T follicular helper cell (primary cell): ENCODE measurements around the gene SLC15A2.
"Not testable (repeated sequence)": the region's sequence is repeated elsewhere in the genome, so short reads cannot be mapped to it uniquely, and the experiment has no call there.

ENCODE experiments used
- DNase-seq: peaks from one replicate; pipeline ENCODE4 v3.0.0-alpha.2; 2020; ENCODE audit warnings: low read depth
- total RNA-seq, 2 experiments: gene quantifications; one replicate each; lab custom pipeline; 2026; lab: John Stamatoyannopoulos, UW

The SLC15A2 gene, protein sequence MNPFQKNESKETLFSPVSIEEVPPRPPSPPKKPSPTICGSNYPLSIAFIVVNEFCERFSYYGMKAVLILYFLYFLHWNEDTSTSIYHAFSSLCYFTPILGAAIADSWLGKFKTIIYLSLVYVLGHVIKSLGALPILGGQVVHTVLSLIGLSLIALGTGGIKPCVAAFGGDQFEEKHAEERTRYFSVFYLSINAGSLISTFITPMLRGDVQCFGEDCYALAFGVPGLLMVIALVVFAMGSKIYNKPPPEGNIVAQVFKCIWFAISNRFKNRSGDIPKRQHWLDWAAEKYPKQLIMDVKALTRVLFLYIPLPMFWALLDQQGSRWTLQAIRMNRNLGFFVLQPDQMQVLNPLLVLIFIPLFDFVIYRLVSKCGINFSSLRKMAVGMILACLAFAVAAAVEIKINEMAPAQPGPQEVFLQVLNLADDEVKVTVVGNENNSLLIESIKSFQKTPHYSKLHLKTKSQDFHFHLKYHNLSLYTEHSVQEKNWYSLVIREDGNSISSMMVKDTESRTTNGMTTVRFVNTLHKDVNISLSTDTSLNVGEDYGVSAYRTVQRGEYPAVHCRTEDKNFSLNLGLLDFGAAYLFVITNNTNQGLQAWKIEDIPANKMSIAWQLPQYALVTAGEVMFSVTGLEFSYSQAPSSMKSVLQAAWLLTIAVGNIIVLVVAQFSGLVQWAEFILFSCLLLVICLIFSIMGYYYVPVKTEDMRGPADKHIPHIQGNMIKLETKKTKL
- 0.48 to 1.9 reads per million in 2 experiments for total RNA-seq

DNA sequence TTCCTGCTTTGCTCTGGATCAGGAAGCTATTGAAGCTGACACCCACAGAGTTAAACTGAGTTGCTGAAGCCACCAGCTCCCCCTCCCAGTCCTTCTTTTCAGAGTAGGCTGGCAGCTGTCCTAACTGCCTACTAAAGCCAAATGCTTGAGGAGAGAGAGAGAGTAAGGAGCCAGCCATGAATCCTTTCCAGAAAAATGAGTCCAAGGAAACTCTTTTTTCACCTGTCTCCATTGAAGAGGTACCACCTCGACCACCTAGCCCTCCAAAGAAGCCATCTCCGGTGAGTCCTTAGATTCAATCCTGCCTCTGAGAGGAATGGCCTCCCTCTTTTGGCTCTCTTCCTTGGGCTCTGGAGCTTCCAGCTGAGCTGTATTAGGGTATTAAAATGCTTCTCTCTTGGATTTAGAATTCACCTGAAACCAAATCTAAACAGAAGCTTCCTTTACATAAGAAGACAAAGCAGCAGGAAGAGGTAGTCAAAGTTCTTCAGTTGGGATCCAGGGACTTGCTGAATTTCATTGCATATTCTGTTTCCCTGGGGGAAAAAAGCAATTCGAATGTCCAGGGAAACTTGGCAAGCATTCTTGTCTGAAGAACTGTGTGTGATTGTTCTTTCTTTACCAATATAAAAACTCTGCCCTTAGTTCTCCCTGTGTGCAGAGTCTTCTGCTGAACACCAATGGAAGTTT is at the start of gene SLC15A2:
Gene SLC15A2, plus strand, starts transcription at position 101 of the 690 bp plus-strand sequence. Its CDS starts 76 bp downstream, at position 177.
- DNase-seq, result no peak

DNA sequence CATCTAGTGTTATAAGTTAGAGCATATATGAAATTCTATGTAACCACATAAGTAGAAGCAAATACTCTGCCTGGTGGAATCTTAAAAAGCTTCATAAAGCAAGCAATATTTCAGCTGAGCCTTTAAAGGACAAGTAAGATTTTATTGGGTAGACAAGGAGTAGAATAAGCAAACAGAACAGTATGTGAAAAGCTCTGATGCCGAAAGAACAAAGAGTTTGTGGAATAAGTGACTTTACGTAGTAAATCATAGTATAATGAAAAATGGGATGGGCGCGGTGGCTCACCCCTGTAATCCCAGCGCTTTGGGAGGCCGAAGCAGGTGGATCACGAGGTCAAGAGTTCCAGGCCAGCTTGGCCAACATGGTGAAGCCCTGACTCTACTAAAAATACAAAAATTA is 49.3 kb upstream of the SLC15A2 start:
- no peak for DNase-seq

DNA sequence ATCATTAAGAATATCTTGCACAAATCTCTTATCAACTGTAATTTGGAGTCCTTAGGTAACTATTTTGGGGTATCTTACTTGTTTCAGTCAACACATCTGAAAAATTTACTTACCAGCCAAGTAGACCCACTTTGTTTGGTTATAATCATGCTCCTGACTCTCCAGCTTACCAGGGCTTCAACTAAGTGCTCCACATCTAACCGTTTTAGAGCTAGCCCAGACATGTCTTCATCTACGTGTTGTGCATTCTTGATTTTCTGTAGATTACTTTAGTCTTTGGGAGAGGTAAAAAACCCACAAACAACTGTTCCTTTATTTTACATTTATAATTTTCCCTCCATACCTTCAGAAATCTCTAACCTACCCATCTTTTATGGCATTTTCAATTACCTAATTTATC is 41.9 kb upstream of the SLC15A2 start:
- no peak for DNase-seq

DNA sequence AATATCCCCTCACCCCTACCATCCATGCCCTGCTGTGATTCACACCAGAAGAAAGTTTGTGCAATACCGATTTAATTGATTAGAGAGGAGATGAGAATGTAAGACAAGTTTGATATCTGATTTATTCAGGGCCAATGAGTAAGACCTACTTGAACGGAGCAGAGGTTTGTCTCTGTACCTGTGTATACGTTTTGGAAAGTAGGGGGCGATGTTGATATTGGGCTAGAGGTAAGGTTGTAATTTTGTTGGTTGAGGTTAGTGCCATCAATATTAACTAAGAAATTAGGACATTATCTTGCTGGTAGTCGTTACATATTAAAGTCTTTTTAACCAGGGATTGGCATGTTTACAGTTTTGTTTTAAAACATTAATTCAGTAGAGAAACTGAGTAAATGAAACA is 38.6 kb upstream of the SLC15A2 start:
- no peak for DNase-seq

DNA sequence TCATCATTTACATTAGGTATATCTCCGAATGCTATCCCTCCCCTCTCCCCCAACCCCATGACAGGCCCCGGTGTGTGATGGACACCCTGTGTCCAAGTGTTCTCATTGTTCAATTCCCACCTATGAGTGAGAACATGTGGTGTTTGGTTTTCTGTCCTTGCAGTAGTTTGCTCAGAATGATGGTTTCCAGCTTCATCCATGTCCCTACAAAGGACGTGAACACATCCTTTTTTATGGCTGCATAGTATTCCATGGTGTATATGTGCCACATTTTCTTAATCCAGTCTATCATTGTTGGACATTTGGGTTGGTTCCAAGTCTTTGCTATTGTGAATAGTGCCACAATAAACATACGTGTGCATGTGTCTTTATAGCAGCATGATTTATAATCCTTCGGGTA is 36.4 kb upstream of the SLC15A2 start:
- DNase-seq, result not testable (repeated sequence)

DNA sequence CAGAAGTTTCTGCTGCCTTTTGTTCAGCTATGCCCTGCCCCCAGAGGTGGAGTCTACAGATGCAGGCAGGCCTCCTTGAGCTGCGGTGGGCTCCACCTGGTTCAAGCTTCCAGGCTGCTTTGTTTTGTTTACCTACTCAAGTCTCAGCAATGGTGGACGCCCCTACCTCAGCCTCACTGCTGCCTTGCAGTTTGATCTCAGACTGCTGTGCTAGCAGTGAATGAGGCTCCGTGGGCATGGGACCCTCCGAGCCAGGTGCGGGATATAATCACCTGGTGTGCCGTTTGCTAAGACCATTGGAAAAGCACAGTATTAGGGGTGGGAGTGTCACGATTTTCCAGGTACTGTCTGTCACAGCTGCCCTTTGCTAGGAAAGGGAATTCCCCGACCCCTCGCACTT is 31.0 kb upstream of the SLC15A2 start:
- DNase-seq, result not testable (repeated sequence)

DNA sequence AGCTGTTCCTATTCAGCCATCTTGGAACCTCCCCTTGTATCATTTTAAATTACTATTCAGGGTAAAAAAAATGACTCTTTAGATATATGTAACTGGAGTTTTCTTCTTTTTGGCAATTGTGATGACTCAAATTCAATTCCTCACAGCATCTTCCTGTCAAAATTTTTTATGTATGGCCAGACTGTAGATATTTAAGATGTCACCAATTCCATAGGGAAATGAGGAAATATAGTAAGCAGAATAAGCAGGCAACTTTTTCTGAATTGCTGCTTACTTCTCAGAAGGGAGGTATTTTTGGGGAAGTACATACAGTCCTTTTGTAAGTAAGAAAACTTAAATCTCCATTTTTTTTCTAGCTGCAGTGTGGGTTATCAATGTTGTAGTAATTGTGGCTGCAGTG is 30.4 kb upstream of the SLC15A2 start:
- DNase-seq, result no peak

DNA sequence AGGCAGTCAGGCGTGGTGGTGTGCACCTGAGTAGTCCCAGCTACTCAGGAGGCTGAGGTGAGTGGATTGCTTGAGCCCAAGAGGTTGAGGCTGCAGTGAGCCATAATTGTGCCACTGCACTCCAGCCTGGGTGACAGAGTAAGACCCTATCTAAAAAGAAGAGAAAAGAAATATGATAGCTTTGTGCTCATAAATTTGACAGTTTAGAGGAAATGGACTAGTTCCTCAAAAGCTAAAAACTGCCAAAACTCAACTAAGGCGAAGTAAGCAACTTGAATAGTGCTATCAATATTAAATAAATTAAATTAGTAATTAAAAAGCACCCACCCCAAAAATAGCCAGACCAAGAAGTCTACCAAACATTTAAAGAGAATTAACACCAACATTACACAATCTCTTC is 24.5 kb upstream of the SLC15A2 start:
- DNase-seq, result no peak

DNA sequence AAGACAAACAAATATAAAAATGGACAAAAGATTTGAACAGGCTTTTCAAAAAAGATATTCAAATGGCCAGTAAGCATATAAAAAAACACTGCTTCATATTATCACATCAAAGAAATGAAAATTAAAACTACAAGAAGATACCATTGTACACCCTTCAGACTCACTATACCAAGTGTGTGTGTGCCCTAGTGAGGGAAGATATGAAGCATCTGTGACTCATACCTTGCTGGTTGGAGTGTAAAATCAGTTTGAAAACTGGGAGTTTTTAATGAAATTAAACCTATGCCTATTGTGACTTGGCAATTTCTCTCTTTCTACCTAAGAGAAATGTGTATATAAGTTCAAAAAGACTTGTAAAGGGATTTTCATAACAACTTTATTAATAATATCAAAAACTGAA is 23.5 kb upstream of the SLC15A2 start:
- no peak for DNase-seq

DNA sequence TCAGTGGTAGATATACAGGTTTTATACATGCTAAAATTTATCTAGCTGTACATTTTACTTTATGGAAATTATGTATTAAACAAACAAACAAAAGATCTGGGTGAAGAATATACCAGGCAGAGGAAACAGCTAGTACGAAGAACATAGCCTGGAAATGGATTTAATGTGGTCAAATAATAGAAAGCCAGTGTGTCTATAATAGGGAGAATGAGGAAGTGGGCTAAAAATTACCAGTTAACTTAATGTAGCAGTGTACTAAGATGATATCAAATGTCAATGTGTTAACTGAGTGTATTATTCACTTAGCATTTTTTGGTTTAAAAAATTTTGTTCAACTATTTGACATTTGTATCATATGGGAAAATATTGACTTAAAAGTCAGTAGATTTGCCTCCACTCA is 22.8 kb upstream of the SLC15A2 start:
- DNase-seq, result no peak

DNA sequence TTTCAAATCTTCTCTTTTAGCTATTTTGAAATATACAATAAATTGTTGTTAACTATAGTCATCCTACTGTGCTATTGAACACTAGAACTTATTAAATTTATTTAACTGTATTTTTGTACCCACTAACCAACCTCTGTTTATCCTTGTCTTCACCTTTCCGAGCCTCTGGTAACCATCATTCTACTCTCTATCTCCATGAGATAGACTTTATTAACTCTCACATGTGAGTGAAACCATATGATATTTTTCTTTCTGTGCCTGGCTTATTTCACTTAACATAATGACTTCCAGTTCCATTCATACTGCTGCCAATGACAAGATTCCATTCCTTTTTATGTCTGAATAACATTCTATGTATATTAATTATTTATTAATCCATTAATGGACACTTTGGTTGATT is 15.8 kb upstream of the SLC15A2 start:
- no peak for DNase-seq

DNA sequence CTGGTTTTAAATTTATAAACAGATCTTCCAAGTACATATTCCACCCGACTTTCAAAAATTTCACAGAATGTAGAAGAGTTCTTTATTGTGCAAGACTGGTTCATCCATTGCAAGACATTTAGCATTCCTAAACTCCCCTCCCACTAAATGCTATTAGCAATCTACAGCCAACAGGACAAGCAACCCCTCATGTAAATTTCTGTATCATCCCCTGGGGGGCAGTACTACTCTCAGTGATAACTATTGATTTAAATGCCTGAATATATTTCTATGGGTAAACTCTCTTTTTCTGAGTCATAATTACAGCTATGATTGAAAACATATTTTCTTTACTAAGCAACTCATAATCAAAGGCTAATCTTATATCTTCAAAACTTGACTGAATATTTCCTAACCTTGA is 10.7 kb upstream of the SLC15A2 start:
- no peak for DNase-seq

DNA sequence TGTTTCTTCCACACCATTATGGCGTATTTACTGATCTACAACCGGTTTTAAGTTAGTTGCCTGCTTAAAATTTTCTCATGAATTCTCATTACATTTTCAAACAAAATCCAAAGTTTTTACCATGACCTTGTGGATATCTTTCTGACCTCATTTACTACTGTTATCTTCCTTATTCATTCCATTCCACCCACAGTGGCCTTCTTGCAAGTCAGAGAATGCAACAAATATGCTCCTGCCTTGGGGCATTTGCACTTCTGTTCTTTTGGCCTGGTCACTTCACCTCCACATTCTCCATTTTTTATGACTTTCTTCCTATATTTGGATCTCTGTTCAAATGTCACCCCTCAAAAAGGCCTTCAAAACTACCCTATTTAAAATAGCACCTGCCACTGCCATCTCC is 8.8 kb upstream of the SLC15A2 start:
- no peak for DNase-seq

DNA sequence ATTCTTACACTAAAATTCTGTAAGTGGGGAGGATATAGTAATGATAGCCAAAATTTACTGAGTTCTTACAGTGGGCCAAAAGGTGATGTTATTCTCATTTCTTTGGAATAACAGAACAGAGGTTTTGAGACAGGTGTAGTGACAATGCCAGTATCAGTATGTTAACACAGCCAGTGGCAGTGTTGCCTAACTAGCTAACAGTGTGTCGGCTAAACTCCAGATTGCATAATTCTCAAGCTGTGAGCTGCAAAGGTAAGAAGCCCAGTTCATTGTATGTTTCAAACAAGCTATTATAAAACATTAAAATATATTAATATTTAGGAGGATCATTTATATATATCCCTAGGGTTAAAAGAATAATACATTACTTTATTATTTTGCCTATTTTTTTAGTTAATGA is 920 bp downstream of the SLC15A2 start:
- no peak for DNase-seq

DNA sequence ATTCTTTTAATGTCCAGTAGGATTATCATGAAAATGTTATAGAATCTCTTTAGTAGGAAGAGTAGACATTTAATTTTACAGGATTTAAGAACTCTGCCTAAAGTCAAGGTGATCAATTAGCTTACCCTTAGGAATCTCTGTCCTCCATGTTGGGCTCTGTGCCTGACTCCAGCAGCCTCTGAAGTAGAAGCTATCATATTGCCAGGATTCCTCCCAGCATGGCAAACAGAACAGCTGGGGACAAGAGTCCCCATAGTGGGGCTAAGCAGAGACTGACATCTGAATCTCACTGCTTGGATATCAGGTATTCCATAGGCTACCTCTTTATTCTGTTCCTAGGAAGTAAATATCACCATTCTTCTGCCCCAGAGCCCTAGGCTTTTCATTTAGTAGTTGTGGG is 1.5 kb downstream of the SLC15A2 start:
- no peak for DNase-seq

DNA sequence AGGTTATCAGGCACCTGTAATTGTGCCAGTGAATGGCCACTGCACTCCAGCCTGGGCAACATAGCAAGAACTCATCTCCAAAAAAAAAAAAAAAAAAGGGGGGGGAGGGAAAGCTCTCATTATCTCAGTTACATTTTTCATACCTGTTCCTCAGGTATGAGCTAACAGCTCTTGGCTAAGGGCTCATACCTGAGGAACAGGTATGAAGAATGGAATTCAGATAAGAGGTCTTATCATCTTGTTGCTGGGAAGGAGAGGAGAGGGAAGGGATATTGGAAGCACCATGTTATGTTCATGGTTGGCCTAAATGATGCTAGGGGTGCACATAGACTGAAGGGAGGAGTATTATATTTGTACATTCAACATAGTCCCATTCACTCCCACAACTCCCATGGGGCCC is 2.6 kb downstream of the SLC15A2 start:
- no peak for DNase-seq

DNA sequence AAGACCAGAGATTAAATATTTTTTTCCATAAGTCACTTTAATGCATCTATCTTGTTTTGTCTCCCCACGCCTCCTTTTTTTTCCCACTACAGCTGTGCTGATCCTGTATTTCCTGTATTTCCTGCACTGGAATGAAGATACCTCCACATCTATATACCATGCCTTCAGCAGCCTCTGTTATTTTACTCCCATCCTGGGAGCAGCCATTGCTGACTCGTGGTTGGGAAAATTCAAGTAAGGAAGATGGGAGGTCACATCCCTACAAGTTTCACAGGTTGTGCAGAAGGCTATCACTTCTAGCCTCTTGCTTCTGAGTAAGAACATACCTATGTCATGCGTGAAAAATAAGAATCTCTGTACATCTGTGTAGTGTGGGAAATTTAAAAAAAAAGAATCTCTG is 3.1 kb downstream of the SLC15A2 start:
- DNase-seq, result no peak

DNA sequence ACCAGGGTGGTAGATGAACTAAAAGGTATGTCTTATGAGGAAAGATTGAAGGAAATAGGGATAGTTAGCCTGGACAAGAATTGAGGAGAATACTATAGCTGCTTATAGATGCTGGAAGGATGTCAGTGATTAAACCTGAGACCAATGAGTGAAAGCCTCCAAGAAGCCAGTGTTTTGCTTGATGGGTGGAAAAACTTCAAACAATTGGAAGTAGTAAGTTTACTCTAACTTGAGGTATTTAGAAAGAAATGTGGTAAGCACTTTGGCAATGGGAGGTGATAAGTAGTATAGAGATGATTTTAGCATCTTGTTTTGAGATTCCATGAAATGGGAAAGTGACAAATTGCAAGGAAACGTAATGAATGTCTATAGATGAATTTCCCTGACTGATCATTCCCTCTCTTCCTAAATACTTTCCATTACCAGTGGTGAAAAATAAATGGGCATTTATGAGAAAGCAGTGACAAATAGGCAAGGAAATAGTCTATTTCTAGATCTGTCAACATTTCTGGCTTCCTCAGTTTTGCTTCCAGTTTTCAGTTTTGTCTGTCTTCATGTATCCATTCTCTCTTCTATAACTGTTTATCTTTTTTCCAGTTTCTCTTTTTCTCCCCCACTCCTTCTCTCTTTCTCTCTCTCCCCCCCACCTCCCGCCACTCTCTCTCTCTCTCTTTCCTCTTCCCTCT is 19.2 kb downstream of the SLC15A2 start:
- no peak for DNase-seq

DNA sequence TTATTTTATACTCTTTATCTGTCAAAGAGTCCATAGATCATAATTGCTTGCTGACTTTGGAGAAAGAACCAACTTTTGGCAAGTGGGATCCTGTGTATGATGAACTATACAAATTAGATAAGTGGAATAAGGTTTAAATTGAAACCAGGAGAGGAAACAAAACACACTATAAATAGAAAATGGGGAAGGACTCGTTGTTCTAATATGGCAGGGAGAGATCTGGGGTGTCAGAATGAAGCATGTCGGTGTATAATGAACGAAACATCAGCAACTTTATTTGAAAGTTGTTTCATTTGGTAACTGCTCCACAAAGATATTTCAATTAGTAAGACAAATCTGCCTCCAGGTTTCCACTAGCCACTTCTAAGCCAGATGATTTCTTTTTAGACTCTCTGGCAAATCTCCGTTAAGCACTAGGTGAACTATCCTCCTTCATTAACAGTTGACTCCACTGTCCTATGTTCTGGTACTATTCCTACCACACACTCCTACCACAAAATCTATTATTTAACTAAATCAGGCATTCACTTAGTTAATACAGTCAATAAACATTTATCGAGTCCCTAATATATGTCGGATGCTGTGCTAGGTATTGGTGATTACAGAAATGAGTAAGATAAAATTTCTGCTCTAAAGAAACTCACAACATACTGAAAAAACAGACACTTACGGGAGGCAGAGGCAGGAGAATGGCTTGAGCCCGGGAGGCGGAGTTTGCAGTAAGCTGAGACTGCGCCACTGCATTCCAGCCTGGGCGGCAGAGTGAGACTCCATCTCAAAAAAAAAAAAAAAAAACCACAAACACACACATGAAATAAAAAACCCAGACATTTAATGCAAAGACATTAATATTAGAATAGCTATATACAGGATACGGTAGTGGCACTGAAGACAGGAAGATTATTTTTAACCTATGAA is 20.1 kb downstream of the SLC15A2 start:
- no peak for DNase-seq

DNA sequence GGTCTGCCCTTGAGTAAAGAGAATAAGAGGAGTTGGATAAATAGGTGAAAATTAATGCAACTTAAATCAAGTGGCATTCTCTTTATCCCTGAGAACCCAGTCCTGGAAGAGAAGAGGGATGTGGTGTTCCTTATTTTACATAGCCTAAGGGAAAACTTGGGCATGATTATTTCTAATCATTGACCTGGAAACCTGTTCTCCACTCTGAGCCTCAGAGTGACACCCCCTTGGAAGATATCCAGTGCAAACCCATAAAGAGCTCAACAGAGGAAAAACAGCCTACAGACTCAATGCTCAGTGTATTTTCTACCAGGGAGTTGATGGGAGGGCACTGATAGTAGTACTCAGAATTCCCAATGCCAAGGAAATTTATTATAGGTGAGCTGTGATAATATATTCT is 22.0 kb downstream of the SLC15A2 start:
- no peak for DNase-seq
